ENCODE measurements around the gene OTOG.

The OTOG gene

GRCh38 chr11:17602105-17603001 lies 55.3 kb downstream of the OTOG start:
- Histone ChIP-seq H3K9ac (ENCODE audit: low read length) (no peak overlapping the region), H3K36me3 (ENCODE audit: low read length) (no peaks in the 10 kb centered on the region), H4K20me1 (ENCODE audit: low read depth, low read length) (no peaks in the 10 kb centered on the region), H3K27ac (ENCODE audit: low read depth, low read length) (no peak overlapping the region), H3K4me3 (ENCODE audit: insufficient read depth, low read length, poor library complexity, severe bottlenecking) (no peak overlapping the region), H3K27me3 (ENCODE audit: low read length) (no peaks in the 10 kb centered on the region), H3K9me3 (ENCODE audit: insufficient read depth, low read length) (no peaks in the 10 kb centered on the region), H3K4me2 (ENCODE audit: low read depth, low read length, poor library complexity, severe bottlenecking) (no peak overlapping the region), H2AFZ (ENCODE audit: low read depth, low read length, severe bottlenecking) (no peak overlapping the region), H3K79me2 (ENCODE audit: insufficient read depth, low read length) (no peaks in the 10 kb centered on the region), H3F3A (ENCODE audit: insufficient read depth) (no peaks in the 10 kb centered on the region), H3K9me2 (replicated peaks; ENCODE audit: insufficient read depth, low read length) (no peaks in the 10 kb centered on the region)
- TF ChIP-seq CTCF (IDR thresholded peaks at IDR 0.05; ENCODE audit: insufficient read depth, low read length, poor library complexity, severe bottlenecking): no peak
- no peak for TF ChIP-seq EZH2phosphoT487 (conservative IDR thresholded peaks at IDR 0.05; ENCODE audit: low read length)

- TF ChIP-seq EZH2phosphoT487 (conservative IDR thresholded peaks at IDR 0.05; ENCODE audit: low read length) (no peak), CTCF (IDR thresholded peaks at IDR 0.05; ENCODE audit: insufficient read depth, low read length, poor library complexity, severe bottlenecking) (no peak)
Observed at GRCh38 chr11:17603056-17603825, 56.2 kb downstream of the OTOG start.

GRCh38 chr11:17604201-17604914 lies 57.3 kb downstream of the OTOG start:
- Histone ChIP-seq H3F3A (ENCODE audit: insufficient read depth) (no peaks in the 10 kb centered on the region), H3K9me3 (ENCODE audit: insufficient read depth, low read length) (no peaks in the 10 kb centered on the region), H3K9ac (ENCODE audit: low read length) (no peak overlapping the region), H3K27ac (ENCODE audit: low read depth, low read length) (no peak overlapping the region), H4K20me1 (ENCODE audit: low read depth, low read length) (no peaks in the 10 kb centered on the region), H3K36me3 (ENCODE audit: low read length) (no peaks in the 10 kb centered on the region), H3K27me3 (ENCODE audit: low read length) (no peaks in the 10 kb centered on the region), H3K9me2 (replicated peaks; ENCODE audit: insufficient read depth, low read length) (no peaks in the 10 kb centered on the region), H3K79me2 (ENCODE audit: insufficient read depth, low read length) (no peaks in the 10 kb centered on the region), H2AFZ (ENCODE audit: low read depth, low read length, severe bottlenecking) (no peak overlapping the region), H3K4me3 (ENCODE audit: insufficient read depth, low read length, poor library complexity, severe bottlenecking) (no peak overlapping the region), H3K4me2 (ENCODE audit: low read depth, low read length, poor library complexity, severe bottlenecking) (no peak overlapping the region)
- TF ChIP-seq CTCF (IDR thresholded peaks at IDR 0.05; ENCODE audit: insufficient read depth, low read length, poor library complexity, severe bottlenecking) (no peak), EZH2phosphoT487 (conservative IDR thresholded peaks at IDR 0.05; ENCODE audit: low read length) (no peak)

More at GRCh38 chr11:17603056-17603825, 56.2 kb downstream of the OTOG start:
- Histone ChIP-seq H3K4me2 (ENCODE audit: low read depth, low read length, poor library complexity, severe bottlenecking) (no peak overlapping the region), H3F3A (ENCODE audit: insufficient read depth) (no peaks in the 10 kb centered on the region), H3K9ac (ENCODE audit: low read length) (no peak overlapping the region), H2AFZ (ENCODE audit: low read depth, low read length, severe bottlenecking) (no peak overlapping the region), H3K79me2 (ENCODE audit: insufficient read depth, low read length) (no peaks in the 10 kb centered on the region), H3K9me2 (replicated peaks; ENCODE audit: insufficient read depth, low read length) (no peaks in the 10 kb centered on the region), H3K27ac (ENCODE audit: low read depth, low read length) (no peak overlapping the region), H3K4me3 (ENCODE audit: insufficient read depth, low read length, poor library complexity, severe bottlenecking) (no peak overlapping the region), H4K20me1 (ENCODE audit: low read depth, low read length) (no peaks in the 10 kb centered on the region), H3K27me3 (ENCODE audit: low read length) (no peaks in the 10 kb centered on the region), H3K36me3 (ENCODE audit: low read length) (no peaks in the 10 kb centered on the region), H3K9me3 (ENCODE audit: insufficient read depth, low read length) (no peaks in the 10 kb centered on the region)

All from SU-DHL-6 (cell line).